Fibroblast of skin of back (primary cell): ENCODE data around the gene DOLK.
A peak's percentile ranks its signal among the peaks of the same experiment; 100 is the strongest.

Experiments used
- DNase-seq: peaks from one replicate; pipeline ENCODE4 v3.0.0-alpha.2; 2013

The DOLK gene

DNA sequence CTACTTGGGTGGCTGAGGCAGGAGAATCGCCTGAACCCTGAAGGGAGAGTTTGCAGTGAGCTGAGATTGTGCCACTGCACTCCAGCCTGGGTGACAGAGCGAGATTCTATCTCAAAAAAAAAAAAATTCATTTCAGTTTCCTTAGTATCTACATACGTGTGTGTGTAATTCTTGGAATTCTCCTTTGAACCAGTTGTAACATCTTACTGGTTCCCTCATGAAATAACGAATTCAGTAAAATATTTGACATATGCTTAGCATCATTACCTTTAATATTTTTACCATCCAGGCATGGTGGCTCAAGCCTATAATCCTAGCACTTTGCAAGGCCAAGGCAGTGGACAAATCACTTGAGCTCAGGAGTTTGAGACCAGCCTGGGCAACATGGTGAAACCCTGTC, 17.8 kb downstream of the DOLK start:
- no peak for DNase-seq

- no peak for DNase-seq
Measured at GRCh38 chr9:128928624-128929023, 18.8 kb downstream of the DOLK start.

GRCh38 chr9:128927731-128928411, 19.5 kb downstream of the DOLK start:
- DNase-seq = peak; percentile 44

- no peak for DNase-seq
Measured at GRCh38 chr9:128923493-128923883, 23.9 kb downstream of the DOLK start.

- peak; percentile 64 for DNase-seq
Measured at GRCh38 chr9:128921881-128922763, 25.3 kb downstream of the DOLK start.

DNA sequence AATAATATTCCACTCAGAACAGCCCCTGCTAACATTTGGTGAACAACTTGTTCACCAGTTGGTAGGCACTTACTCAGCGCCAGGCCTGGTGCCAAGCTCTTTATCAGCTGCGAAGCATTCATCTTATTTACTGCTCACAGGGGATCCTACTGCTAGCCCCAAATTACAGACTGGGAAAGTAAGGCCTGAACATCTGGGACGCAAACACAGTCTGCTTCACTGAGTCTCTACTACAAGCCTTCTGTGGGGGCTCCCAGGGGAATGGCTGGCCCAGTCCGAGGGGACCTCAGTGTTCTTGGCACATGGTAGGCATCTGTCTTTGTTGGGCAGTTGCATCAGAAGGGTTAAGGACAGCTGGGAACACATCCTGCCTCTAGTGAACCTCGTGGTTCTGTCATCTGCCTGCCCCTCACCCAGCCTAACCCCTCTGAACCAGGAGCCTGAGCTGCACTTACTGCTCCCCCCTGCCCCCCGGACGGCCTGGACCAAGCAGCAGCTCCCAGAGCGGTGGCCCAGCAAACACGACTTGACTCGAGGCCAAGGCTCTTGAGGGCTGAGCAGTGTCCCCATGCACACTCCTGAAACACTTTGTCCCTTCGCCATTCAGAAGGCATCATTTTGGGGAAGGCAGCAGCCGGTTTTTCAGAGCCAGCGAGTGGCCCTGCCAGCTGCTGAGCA, 26.9 kb downstream of the DOLK start, which contains the start of gene PHYHD1:
PHYHD1 (plus strand) TSS at position 602 of the 678 bp plus-strand sequence. CDS start 1,342 bp downstream, outside the sequence.
- peak; percentile 70 for DNase-seq

DNA sequence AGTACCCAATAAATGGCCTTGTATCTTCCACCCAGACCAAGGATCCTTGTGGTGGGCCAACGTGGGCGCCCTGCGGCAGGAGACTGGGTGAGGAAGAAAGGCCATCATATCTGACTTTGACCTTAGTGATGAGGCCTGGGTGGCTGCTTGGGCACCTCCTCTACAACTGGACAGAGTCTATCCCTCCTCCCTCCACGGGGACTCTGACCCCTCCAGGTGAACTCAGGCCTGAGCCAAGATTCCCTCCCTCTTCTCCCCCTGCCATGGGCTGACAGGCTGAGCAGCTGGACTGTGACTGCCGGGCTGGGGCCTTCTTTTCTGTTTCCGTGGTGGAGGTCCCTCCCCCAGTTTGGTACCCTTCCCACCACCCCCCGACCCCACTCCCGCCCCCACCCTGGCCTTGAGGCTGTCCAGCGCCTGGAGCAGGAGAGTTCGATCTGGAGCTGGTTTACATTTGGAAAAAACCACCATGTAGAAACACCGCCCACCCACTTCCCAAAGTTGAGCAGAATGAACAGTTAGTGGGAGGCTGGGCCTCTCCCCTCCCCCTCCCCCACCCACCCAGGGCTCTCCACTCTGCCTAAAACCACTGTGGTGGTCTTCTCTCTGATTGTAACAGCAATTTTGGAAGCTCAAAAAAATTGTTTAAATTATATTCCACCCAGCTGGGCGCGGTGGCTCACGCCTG, 27.9 kb downstream of the DOLK start:
- DNase-seq = no peak

DNA sequence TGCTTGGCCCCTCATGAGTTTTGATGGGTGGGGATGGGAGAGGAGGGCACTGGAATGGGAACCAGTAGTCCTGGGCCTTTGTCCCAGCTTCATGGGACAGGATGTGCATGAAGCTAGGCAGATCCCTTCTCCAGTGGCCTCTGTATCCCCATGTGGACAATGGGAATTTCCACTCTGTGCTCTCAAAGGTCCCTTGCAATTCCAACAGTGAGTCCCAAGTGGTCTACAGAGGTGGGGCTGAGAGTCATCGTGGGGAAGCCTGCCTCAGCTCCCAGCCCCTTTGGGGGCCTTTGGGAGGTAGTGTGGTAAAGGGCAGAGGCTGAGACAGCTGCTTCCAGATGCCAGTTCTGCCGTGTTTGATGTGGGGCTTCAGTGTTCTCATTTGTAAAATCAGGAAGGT, 28.5 kb downstream of the DOLK start:
- DNase-seq = no peak

- peak; percentile 52 for DNase-seq
Measured at GRCh38 chr9:128917151-128917849, 30.1 kb downstream of the DOLK start.

- DNase-seq = no peak
Measured at GRCh38 chr9:128916745-128917144, 30.7 kb downstream of the DOLK start.

DNA sequence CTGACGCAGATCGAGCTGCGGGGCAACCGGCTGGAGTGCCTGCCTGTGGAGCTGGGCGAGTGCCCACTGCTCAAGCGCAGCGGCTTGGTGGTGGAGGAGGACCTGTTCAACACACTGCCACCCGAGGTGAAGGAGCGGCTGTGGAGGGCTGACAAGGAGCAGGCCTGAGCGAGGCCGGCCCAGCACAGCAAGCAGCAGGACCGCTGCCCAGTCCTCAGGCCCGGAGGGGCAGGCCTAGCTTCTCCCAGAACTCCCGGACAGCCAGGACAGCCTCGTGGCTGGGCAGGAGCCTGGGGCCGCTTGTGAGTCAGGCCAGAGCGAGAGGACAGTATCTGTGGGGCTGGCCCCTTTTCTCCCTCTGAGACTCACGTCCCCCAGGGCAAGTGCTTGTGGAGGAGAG, 31.2 kb downstream of the DOLK start:
- DNase-seq = no peak

- no peak for DNase-seq
Measured at GRCh38 chr9:128913995-128914772, 33.2 kb downstream of the DOLK start.

GRCh38 chr9:128913048-128913900, 34.1 kb downstream of the DOLK start:
- DNase-seq = no peak

- DNase-seq = peak; percentile 96
Measured at GRCh38 chr9:128912270-128912853, 35.0 kb downstream of the DOLK start.

DNA sequence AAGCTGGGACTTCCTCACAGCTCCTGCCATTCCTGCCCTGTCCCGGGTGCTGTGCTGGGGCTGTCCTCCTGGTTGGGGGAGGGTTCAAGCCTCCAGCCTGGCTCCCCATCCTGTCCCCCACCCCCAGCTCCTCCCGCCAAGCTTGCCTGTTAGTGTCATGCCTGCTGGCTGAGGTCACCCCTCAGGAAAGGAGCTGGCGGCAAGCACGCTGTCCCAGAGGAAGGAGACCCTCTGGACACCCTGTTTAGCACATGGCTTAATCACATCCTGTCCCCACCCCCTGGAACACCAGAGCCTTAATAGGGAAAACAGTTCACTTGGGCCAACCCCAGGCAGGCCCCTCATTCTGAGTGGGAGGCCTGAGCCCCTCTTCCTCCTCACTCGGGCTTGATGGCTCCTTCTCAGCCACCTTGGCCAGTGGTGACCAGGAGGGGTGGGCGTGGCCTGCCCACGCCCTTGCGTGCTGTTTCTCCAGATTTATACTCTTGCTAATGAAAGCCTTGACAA, 35.8 kb downstream of the DOLK start:
- peak; percentile 98 for DNase-seq

GRCh38 chr9:128910906-128911305, 36.5 kb downstream of the DOLK start:
- DNase-seq = no peak

DNA sequence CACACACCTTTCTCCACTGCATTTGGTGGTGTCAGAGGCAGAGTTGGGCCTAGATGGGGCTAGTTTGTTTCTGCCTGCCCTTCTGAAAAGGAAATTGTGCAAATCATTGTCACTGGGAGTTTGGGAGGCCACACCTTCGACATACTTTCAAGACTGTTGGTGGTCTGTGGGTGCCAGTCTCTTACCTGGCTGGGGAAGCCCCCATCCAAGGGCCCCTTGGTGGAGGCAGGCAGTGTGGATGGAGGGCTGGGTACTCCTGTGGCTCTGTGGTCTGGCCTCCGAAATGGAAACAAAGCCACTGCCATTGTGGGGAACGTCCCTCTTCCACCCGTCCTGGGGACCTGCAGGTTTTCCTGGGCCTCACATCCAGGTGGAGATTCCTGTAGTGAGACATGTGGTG, 37.5 kb downstream of the DOLK start:
- no peak for DNase-seq

DNA sequence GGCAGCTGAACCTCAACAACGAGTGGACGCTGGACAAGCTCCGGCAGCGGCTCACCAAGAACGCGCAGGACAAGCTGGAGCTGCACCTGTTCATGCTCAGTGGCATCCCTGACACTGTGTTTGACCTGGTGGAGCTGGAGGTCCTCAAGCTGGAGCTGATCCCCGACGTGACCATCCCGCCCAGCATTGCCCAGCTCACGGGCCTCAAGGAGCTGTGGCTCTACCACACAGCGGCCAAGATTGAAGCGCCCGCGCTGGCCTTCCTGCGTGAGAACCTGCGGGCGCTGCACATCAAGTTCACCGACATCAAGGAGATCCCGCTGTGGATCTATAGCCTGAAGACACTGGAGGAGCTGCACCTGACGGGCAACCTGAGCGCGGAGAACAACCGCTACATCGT, 39.0 kb downstream of the DOLK start:
- no peak for DNase-seq

GRCh38 chr9:128906741-128907140, 40.7 kb downstream of the DOLK start:
- DNase-seq = no peak

- no peak for DNase-seq
Measured at GRCh38 chr9:128905964-128906363, 41.4 kb downstream of the DOLK start.
